MM.1S (cell line): ENCODE results near the gene UCHL5.

ENCODE experiments used
- DNase-seq: peaks from one replicate; pipeline ENCODE4 v3.0.0-alpha.2; 2015
- H2AFZ ChIP-seq: fragments of 300-600 bp; sonication (generic); 2 replicates; pipeline ENCODE4 v1.6.0; 2016; ENCODE audit warnings: antibody characterized with exemption, low read length
- H3F3A ChIP-seq: fragments of 300-600 bp; sonication (generic); 2 replicates; pipeline ENCODE4 v1.6.1; 2016; ENCODE audit warnings: mild to moderate bottlenecking, antibody characterized with exemption, low read length, moderate library complexity, mixed read lengths; ENCODE audit not compliant: insufficient read depth
- H3K27ac ChIP-seq: fragments of 300-600 bp; sonication (generic); 2 replicates; pipeline ENCODE4 v1.5.1; 2016; ENCODE audit warnings: mild to moderate bottlenecking, low read length
- H3K27me3 ChIP-seq: fragments of 300-600 bp; sonication (generic); replicated peaks from 2 replicates; pipeline ENCODE4 v1.6.0; 2016; ENCODE audit warnings: low read length; ENCODE audit not compliant: insufficient read depth
- H3K36me3 ChIP-seq: fragments of 300-600 bp; sonication (generic); replicated peaks from 2 replicates; pipeline ENCODE4 v1.6.1; 2016; ENCODE audit warnings: mild to moderate bottlenecking, low read length, mixed read lengths; ENCODE audit not compliant: insufficient read depth
- H3K4me1 ChIP-seq: fragments of 300-600 bp; sonication (generic); 2 replicates; pipeline ENCODE4 v1.6.1; 2016; ENCODE audit warnings: low read length, mixed read lengths
- H3K4me2 ChIP-seq: fragments of 300-600 bp; sonication (generic); 2 replicates; pipeline ENCODE4 v1.6.0; 2016; ENCODE audit warnings: low read depth, low read length
- H3K4me3 ChIP-seq: fragments of 300-600 bp; sonication (generic); 2 replicates; pipeline ENCODE4 v1.5.1; 2016; ENCODE audit warnings: low read length, mixed read lengths
- H3K79me2 ChIP-seq: fragments of 300-600 bp; sonication (generic); 2 replicates; pipeline ENCODE4 v1.6.1; 2016; ENCODE audit warnings: mixed run types, low read length, mixed read lengths
- H3K9ac ChIP-seq: fragments of 300-600 bp; sonication (generic); 2 replicates; pipeline ENCODE4 v1.6.1; 2016; ENCODE audit warnings: low read length, mixed read lengths
- H3K9me2 ChIP-seq: fragments of 300-600 bp; sonication (generic); replicated peaks from 2 replicates; pipeline ENCODE4 v1.6.1; 2016; ENCODE audit warnings: mild to moderate bottlenecking, low read length, mixed read lengths; ENCODE audit not compliant: insufficient read depth
- H3K9me3 ChIP-seq: fragments of 300-600 bp; sonication (generic); replicated peaks from 2 replicates; pipeline ENCODE4 v1.6.1; 2016; ENCODE audit warnings: mild to moderate bottlenecking, low read length, mixed read lengths; ENCODE audit not compliant: insufficient read depth
- H4K20me1 ChIP-seq: fragments of 300-600 bp; sonication (generic); 2 replicates; pipeline ENCODE4 v1.6.1; 2016; ENCODE audit warnings: mild to moderate bottlenecking, low read length, moderate library complexity, mixed read lengths; ENCODE audit not compliant: insufficient read depth
- CTCF ChIP-seq: fragments of 300-600 bp; sonication (generic); IDR thresholded peaks from 2 replicates; pipeline ENCODE4 v1.5.1; 2016; ENCODE audit warnings: antibody characterized with exemption, low read length, mixed read lengths
- EZH2 ChIP-seq: fragments of 300-600 bp; sonication (generic); optimal IDR thresholded peaks from 2 replicates; pipeline ENCODE3; 2017; ENCODE audit warnings: low read depth, mild to moderate bottlenecking, antibody characterized with exemption, low read length, mixed read lengths
- EZH2phosphoT487 ChIP-seq: fragments of 300-600 bp; sonication (generic); IDR thresholded peaks from 2 replicates; pipeline ENCODE4 v1.6.1; 2018; ENCODE audit warnings: antibody characterized with exemption, low read length

Gene UCHL5

GRCh38 chr1:192973202-192973601 lies 86.0 kb downstream of the UCHL5 start:
- no peak overlapping the region for H2AFZ ChIP-seq
- H3K9ac ChIP-seq: no peak overlapping the region
- TF ChIP-seq EZH2 (no peak), EZH2phosphoT487 (no peak), CTCF (no peak)
- H3K27me3 ChIP-seq: no peaks in the 10 kb centered on the region
- no peak overlapping the region for H3K4me2 ChIP-seq
- no peak for DNase-seq
- H3K4me3 ChIP-seq: no peak overlapping the region
- H3K4me1 ChIP-seq: no peaks in the 10 kb centered on the region
- no peaks in the 10 kb centered on the region for H3K36me3 ChIP-seq
- no peak overlapping the region for H3K27ac ChIP-seq
- H4K20me1 ChIP-seq: no peaks in the 10 kb centered on the region
- no peaks in the 10 kb centered on the region for H3K9me2 ChIP-seq
- H3F3A ChIP-seq: no peaks in the 10 kb centered on the region
- H3K79me2 ChIP-seq: no peaks in the 10 kb centered on the region
- H3K9me3 ChIP-seq: no peaks in the 10 kb centered on the region

GRCh38 chr1:192969091-192969490 lies 90.1 kb downstream of the UCHL5 start:
- Histone ChIP-seq H3K9me3 (no peaks in the 10 kb centered on the region), H3K4me3 (no peak overlapping the region), H3K9ac (no peak overlapping the region), H3K4me1 (no peaks in the 10 kb centered on the region), H3K27me3 (no peaks in the 10 kb centered on the region), H3F3A (no peaks in the 10 kb centered on the region), H3K9me2 (no peaks in the 10 kb centered on the region), H4K20me1 (no peaks in the 10 kb centered on the region), H3K4me2 (no peak overlapping the region), H2AFZ (no peak overlapping the region), H3K36me3 (no peaks in the 10 kb centered on the region), H3K79me2 (no peaks in the 10 kb centered on the region), H3K27ac (no peak overlapping the region)
- no peak for TF ChIP-seq CTCF
- no peak for TF ChIP-seq EZH2
- TF ChIP-seq EZH2phosphoT487: no peak
- no peak for DNase-seq

GRCh38 chr1:192968323-192968722 lies 90.8 kb downstream of the UCHL5 start:
- H3K36me3 ChIP-seq: no peaks in the 10 kb centered on the region
- no peaks in the 10 kb centered on the region for H3K27me3 ChIP-seq
- H3K4me1 ChIP-seq: no peaks in the 10 kb centered on the region
- H3K4me2 ChIP-seq: no peak overlapping the region
- no peaks in the 10 kb centered on the region for H3K9me3 ChIP-seq
- H3K27ac ChIP-seq: no peak overlapping the region
- no peaks in the 10 kb centered on the region for H3K79me2 ChIP-seq
- H3K9me2 ChIP-seq: no peaks in the 10 kb centered on the region
- DNase-seq: no peak
- H4K20me1 ChIP-seq: no peaks in the 10 kb centered on the region
- TF ChIP-seq EZH2phosphoT487 (no peak), EZH2 (no peak), CTCF (no peak)
- H3K4me3 ChIP-seq: no peak overlapping the region
- H3F3A ChIP-seq: no peaks in the 10 kb centered on the region
- no peak overlapping the region for H2AFZ ChIP-seq
- H3K9ac ChIP-seq: no peak overlapping the region

GRCh38 chr1:192967901-192968300 lies 91.3 kb downstream of the UCHL5 start:
- Histone ChIP-seq H4K20me1 (no peaks in the 10 kb centered on the region), H3K9ac (no peak overlapping the region), H3K27ac (no peak overlapping the region), H3K27me3 (no peaks in the 10 kb centered on the region), H3K9me2 (no peaks in the 10 kb centered on the region), H3K4me3 (no peak overlapping the region), H3F3A (no peaks in the 10 kb centered on the region), H3K9me3 (no peaks in the 10 kb centered on the region), H2AFZ (no peak overlapping the region), H3K36me3 (no peaks in the 10 kb centered on the region), H3K4me1 (no peaks in the 10 kb centered on the region), H3K4me2 (no peak overlapping the region), H3K79me2 (no peaks in the 10 kb centered on the region)
- DNase-seq: no peak
- TF ChIP-seq EZH2 (no peak), EZH2phosphoT487 (no peak), CTCF (no peak)
